ENCODE results near the gene SRA1. TPM values are rescaled to one million over a fixed set of nuclear protein-coding genes. Genes with fewer than 3 reads are reported as not detected.
A peak's percentile ranks its signal among the peaks of the same experiment; 100 is the strongest.

SRA1 gene
- total RNA-seq, 6 experiments from 2014 or later = 14.4 to 35.4 (median 18.6) TPM

DNA sequence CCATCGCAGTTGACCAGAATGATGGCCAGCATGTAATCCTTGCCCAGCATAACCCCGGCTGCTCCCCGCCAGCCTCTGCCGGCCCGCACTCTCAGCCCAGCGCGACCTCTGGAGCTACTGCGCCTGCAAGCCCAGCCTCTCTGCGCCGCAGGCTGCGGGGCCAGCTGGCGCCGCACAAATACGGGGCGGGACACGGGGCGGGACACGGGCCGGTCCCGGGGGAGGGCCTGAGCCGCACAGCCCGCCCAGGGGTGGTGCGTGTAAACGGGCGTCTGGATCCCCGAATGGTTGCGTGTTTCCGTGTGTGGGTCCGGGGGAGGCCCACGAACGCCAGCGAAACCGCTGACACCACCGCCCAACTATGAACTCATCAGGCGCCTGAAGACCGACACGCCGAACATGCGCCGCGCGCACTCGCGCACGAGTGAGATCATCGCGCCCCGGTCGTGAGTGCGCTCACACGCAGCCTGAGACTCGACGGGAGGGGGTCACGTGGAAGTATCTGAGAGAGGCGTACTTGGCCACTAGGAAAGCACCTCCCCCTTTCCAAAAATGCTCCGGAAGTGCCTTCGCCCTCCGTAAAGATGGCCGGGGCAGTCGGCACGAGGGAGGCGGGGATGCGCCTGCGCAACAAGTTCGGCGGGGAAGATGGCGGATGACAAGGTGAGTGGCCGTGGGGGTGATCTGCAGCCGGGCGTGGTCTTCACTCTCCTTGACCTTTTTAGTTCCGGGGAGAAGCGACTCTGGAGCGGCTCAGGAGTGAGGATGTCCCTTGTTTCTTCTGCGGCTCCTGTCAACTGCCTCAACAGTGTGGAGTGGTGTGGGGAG, 7.1 kb upstream of the SRA1 start, which contains the start of the genes APBB3 and SLC35A4:
APBB3 (minus strand) TSS at position 403 of the 828 bp plus-strand sequence; CDS start at position 50, 353 bp downstream.
SLC35A4 (plus strand) TSS at position 633 of the 828 bp plus-strand sequence. CDS start 2,342 bp downstream, outside the sequence.
- WGBS (ENCODE audit: insufficient coverage, low coverage, low lambda C conversion rate, missing lambda C conversion rate) = 0% methylated on average over 25 of the region's 74 CpGs
- peak; percentile 80 to 92 (median 84) for ATAC-seq
- intact Hi-C loops (cut with DNase I) = loop anchor here (10.0 kb wide), 1 partner anchor 70 kb away; the partner anchor contains the start of genes CD14 (in 2 of the 2) and TMCO6 (in 2 of the 2)
- Histone ChIP-seq H3K36me3 (peaks cover 0 to 15% (median 7%) of the 10 kb centered on the region in 4 donors), H3K9me3 (no peaks in the 10 kb centered on the region), H3K27ac (peak within 1 kb of the TSS; percentile 84 to 94 (median 87)), H3K4me1 (peaks cover 0 to 53% (median 25%) of the 10 kb centered on the region in 4 donors), H3K4me3 (peak within 1 kb of the TSS; percentile 74 to 87 (median 76)), H3K27me3 (no peaks in the 10 kb centered on the region)
- TF ChIP-seq, protein P1, sequence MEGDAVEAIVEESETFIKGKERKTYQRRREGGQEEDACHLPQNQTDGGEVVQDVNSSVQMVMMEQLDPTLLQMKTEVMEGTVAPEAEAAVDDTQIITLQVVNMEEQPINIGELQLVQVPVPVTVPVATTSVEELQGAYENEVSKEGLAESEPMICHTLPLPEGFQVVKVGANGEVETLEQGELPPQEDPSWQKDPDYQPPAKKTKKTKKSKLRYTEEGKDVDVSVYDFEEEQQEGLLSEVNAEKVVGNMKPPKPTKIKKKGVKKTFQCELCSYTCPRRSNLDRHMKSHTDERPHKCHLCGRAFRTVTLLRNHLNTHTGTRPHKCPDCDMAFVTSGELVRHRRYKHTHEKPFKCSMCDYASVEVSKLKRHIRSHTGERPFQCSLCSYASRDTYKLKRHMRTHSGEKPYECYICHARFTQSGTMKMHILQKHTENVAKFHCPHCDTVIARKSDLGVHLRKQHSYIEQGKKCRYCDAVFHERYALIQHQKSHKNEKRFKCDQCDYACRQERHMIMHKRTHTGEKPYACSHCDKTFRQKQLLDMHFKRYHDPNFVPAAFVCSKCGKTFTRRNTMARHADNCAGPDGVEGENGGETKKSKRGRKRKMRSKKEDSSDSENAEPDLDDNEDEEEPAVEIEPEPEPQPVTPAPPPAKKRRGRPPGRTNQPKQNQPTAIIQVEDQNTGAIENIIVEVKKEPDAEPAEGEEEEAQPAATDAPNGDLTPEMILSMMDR (IDR thresholded peaks at IDR 0.05) = peak in 1 of 4 donors; percentile 2
- TF ChIP-seq POLR2A (IDR thresholded peaks at IDR 0.05) = peak; percentile 92
- DNase-seq = peak; percentile 95 to 97 (median 97)

DNA sequence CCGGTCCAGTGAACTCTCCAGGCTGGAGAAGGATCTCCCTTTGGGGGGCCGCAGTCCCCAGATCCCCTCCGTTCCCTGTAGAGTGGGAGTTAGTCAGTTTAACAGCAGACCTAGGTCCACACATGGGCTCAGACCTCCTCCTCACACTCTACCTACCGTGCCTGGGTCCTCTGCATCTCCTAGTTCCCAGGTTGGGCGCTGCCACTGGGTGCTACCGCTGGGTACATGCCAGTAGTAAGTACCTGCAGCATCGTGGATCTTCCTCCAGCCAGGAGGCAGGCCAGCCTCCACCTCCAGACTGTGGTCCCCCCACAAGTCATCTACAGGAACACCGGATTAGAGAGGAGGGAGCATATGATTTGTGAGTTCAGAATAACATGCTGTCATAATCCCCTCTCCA, 6.3 kb upstream of the SRA1 start:
- WGBS (ENCODE audit: insufficient coverage, low coverage, low lambda C conversion rate, missing lambda C conversion rate) = 34% methylated on average over 5 of the region's 8 CpGs
- Histone ChIP-seq H3K36me3 (peaks cover 0 to 15% (median 7%) of the 10 kb centered on the region in 4 donors), H3K4me1 (peaks cover 0 to 61% (median 26%) of the 10 kb centered on the region in 4 donors)

DNA sequence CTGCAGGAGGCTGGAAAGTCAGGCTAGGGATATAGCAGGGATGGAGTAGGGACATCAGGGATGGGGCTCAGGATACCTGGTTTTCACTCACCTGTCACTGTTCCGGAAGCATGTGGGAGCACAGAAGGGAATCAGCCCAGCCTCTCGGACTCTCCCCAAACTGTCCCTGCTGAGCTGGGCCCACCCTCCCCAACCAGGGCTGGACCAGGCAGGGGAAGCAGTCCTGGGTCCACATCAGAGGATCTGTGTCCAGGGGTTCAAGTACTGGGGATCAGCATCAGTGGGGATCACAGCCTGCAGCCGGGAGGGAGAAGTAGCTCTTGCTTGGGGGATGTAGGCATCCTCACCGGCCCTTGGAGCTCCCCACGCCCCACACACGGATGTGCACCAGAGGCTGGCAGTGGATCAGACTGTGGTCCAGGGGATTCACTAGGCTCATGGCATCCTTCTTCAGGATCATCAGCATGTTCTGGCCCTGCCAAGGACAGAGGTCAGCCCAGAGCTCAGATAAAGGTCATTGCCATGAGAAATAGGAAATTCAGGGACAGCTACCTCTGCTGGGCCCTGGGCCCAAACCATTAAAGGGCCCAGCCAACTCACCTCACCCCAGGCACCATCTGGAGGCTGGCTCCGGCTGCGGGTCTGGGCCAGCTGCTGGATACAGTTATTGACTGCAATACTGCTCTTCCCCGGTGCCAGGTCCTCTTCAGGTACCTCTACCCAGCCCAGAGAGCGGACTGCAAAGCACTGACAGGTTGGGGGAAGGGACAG, 4.7 kb upstream of the SRA1 start:
- Histone ChIP-seq H3K4me3 (no peak overlapping the region), H3K4me1 (peaks cover 0 to 74% (median 30%) of the 10 kb centered on the region in 4 donors), H3K27ac (peak overlapping the region in 2 of 3 donors; percentile 18 to 84), H3K36me3 (peaks cover 0 to 4% (median 0%) of the 10 kb centered on the region in 4 donors), H3K27me3 (no peaks in the 10 kb centered on the region), H3K9me3 (no peaks in the 10 kb centered on the region)
- intact Hi-C loops (cut with DNase I) = loop anchor here (10.0 kb wide), 1 partner anchor 73 kb away; the partner anchor contains the start of genes CD14 (in 2 of the 2) and TMCO6 (in 2 of the 2)
- TF ChIP-seq, protein P1 (IDR thresholded peaks at IDR 0.05) = no peak
- no peak for TF ChIP-seq POLR2A (IDR thresholded peaks at IDR 0.05)
- ATAC-seq (peak; percentile 36 to 52 (median 46)), DNase-seq (peak; percentile 71 to 90 (median 89))
- WGBS (ENCODE audit: insufficient coverage, low coverage, low lambda C conversion rate, missing lambda C conversion rate) = 33% methylated on average over 3 of the region's 10 CpGs

More for the DNA sequence above, 6.3 kb upstream of the SRA1 start:
- ATAC-seq (no peak), DNase-seq (no peak)
- peak overlapping the region; percentile 84 to 94 (median 87) for H3K27ac ChIP-seq
- H3K4me3 ChIP-seq = peak overlapping the region; percentile 74 to 87 (median 76)
- H3K27me3 ChIP-seq = no peaks in the 10 kb centered on the region
- H3K9me3 ChIP-seq = no peaks in the 10 kb centered on the region
- TF ChIP-seq POLR2A (IDR thresholded peaks at IDR 0.05) = no peak
- TF ChIP-seq, protein P1 (IDR thresholded peaks at IDR 0.05) = no peak
- intact Hi-C loops (cut with DNase I) = loop anchor here (10.0 kb wide), 1 partner anchor 71 kb away; the partner anchor contains the start of genes CD14 (in 2 of the 2) and TMCO6 (in 2 of the 2)

DNA sequence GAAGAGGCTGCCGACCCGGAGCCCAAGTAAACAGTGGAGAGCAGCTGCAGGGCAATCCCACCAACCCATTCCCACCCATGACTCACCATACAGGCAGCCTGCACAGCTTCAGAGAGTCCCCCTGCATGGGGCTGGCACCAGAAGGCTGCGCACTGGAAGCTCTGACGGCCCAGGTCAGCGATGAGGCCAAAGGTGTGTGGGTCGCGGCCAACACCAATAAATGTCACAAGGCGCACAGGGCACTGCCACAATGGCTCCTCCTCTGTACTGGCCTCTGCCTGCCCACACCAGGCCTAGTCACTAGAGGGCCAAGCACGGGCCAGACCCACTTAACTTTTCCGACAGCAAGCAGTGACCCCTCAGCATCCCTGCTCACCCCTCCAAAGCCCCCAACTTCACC, 3.0 kb upstream of the SRA1 start:
- intact Hi-C loops (cut with DNase I) = loop anchor here (10.0 kb wide), 1 partner anchor 75 kb away; the partner anchor contains the start of genes CD14 (in 2 of the 2) and TMCO6 (in 2 of the 2)
- peak; percentile 87 to 94 (median 91) for DNase-seq
- Histone ChIP-seq H3K36me3 (no peaks in the 10 kb centered on the region), H3K4me3 (peak overlapping the region; percentile 24 to 46 (median 40)), H3K27ac (peak overlapping the region; percentile 36 to 84 (median 58)), H3K27me3 (no peaks in the 10 kb centered on the region), H3K4me1 (peaks cover 0 to 75% (median 29%) of the 10 kb centered on the region in 4 donors), H3K9me3 (no peaks in the 10 kb centered on the region)
- WGBS (ENCODE audit: insufficient coverage, low coverage, low lambda C conversion rate, missing lambda C conversion rate) = 33% methylated on average over 2 of the region's 10 CpGs
- ATAC-seq = peak; percentile 44 to 66 (median 55)
- TF ChIP-seq POLR2A (IDR thresholded peaks at IDR 0.05) = peak; percentile 72
- TF ChIP-seq, protein P1 (IDR thresholded peaks at IDR 0.05) = peak; percentile 35 to 56 (median 50)
